Hepatocyte (in vitro differentiated cells): ENCODE results near the gene SMIM43.

Source experiments
- CTCF ChIP-seq: fragments of 200-600 bp; sonication (generic); IDR thresholded peaks from 2 replicates; pipeline ENCODE4 v1.5.1; 2016; ENCODE audit warnings: antibody characterized with exemption, mild to moderate bottlenecking; ENCODE audit not compliant: poor library complexity
- EZH2 ChIP-seq: fragments of 200-600 bp; sonication (generic); IDR thresholded peaks from 2 replicates; pipeline ENCODE4 v1.6.1; 2016; ENCODE audit warnings: antibody characterized with exemption, mild to moderate bottlenecking, borderline replicate concordance
- EZH2phosphoT487 ChIP-seq: fragments of 200-600 bp; sonication (generic); IDR thresholded peaks from one replicate; pipeline ENCODE4 v1.6.1; 2018; ENCODE audit warnings: antibody characterized with exemption, mild to moderate bottlenecking, low read depth, moderate library complexity; ENCODE audit not compliant: unreplicated experiment, severe bottlenecking

DNA sequence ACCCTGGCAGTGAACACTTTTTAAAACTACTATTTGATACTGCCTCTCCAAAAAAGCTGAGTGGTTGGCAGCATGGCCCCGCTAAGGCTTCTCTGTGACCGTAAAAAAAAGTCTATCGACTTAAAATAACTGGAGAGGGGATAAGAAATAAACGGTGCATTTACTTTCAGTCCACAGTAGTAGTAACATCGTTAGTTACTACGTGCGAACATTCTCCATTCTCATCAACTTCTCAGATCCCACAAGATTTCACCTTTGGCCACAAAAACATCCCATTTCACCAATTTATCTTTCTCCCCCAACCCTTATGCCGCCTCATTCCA, 35.6 kb upstream of the SMIM43 start:
- TF ChIP-seq CTCF (no peak), EZH2 (no peak), EZH2phosphoT487 (no peak)
